ENCODE data around the gene ZFAND5. TPM values are rescaled to one million over a fixed set of nuclear protein-coding genes. Genes with fewer than 3 reads are reported as not detected.

ZFAND5 gene
- total RNA-seq, 4 donors from 2014 or later, result 105 to 281 (median 137) TPM

GRCh38 chr9:72349240-72349639 lies 15.8 kb downstream of the ZFAND5 start:
- TF ChIP-seq POLR2AphosphoS5 (IDR thresholded peaks at IDR 0.05) (no peak), EP300 (IDR thresholded peaks at IDR 0.05) (no peak), POLR2A (IDR thresholded peaks at IDR 0.05) (no peak)
- TF ChIP-seq, protein P1, sequence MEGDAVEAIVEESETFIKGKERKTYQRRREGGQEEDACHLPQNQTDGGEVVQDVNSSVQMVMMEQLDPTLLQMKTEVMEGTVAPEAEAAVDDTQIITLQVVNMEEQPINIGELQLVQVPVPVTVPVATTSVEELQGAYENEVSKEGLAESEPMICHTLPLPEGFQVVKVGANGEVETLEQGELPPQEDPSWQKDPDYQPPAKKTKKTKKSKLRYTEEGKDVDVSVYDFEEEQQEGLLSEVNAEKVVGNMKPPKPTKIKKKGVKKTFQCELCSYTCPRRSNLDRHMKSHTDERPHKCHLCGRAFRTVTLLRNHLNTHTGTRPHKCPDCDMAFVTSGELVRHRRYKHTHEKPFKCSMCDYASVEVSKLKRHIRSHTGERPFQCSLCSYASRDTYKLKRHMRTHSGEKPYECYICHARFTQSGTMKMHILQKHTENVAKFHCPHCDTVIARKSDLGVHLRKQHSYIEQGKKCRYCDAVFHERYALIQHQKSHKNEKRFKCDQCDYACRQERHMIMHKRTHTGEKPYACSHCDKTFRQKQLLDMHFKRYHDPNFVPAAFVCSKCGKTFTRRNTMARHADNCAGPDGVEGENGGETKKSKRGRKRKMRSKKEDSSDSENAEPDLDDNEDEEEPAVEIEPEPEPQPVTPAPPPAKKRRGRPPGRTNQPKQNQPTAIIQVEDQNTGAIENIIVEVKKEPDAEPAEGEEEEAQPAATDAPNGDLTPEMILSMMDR (IDR thresholded peaks at IDR 0.05), result no peak
- no peak overlapping the region for H3K27ac ChIP-seq
- 87% methylated on average over 2 of the region's 2 CpGs for WGBS
- no peaks in the 10 kb centered on the region for H3K27me3 ChIP-seq
- DNase-seq (ENCODE audit: low spot score in 2 of 2), result no peak
- H3K36me3 ChIP-seq, result peaks cover 7% of the 10 kb centered on the region
- H3K9me3 ChIP-seq, result no peaks in the 10 kb centered on the region
- H3K4me3 ChIP-seq, result no peak overlapping the region
- H3K4me1 ChIP-seq, result no peaks in the 10 kb centered on the region

GRCh38 chr9:72346333-72346732 lies 18.7 kb downstream of the ZFAND5 start:
- Histone ChIP-seq H3K27ac (no peak overlapping the region), H3K27me3 (no peaks in the 10 kb centered on the region), H3K4me3 (no peak overlapping the region), H3K4me1 (no peaks in the 10 kb centered on the region), H3K36me3 (no peaks in the 10 kb centered on the region), H3K9me3 (no peaks in the 10 kb centered on the region)
- DNase-seq (ENCODE audit: low spot score in 2 of 2), result no peak
- TF ChIP-seq, protein P1 (IDR thresholded peaks at IDR 0.05), result no peak
- TF ChIP-seq EP300 (IDR thresholded peaks at IDR 0.05) (no peak), POLR2A (IDR thresholded peaks at IDR 0.05) (no peak), POLR2AphosphoS5 (IDR thresholded peaks at IDR 0.05) (no peak)
- WGBS, result 96% methylated on average over 1 of the region's 1 CpG

DNA sequence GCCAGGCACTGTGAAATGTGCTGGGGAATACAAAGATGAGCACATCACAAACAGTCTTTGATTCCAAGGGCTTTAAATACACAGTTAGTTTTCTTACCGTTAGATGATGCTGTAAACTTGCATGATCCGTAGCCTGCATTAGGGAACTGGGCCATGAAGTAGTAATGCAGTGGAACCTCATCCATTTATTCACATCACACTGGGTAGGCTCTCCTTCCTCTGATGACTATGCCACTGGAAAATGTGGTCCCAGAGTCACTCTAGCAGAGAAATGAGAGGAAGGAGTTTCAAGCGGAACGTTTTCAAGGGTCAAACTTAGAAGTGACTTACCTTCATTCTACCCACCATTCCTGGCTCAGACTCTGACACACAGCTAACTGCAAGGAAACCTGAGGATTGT lies 26.4 kb downstream of the ZFAND5 start:
- TF ChIP-seq POLR2A (IDR thresholded peaks at IDR 0.05) (no peak), EP300 (IDR thresholded peaks at IDR 0.05) (no peak), POLR2AphosphoS5 (IDR thresholded peaks at IDR 0.05) (no peak)
- TF ChIP-seq, protein P1 (IDR thresholded peaks at IDR 0.05), result no peak
- no peak overlapping the region for H3K27ac ChIP-seq
- no peak overlapping the region for H3K4me3 ChIP-seq
- WGBS, result 90% methylated on average over 4 of the region's 4 CpGs
- DNase-seq (ENCODE audit: low spot score in 2 of 2), result no peak
- no peaks in the 10 kb centered on the region for H3K9me3 ChIP-seq
- no peaks in the 10 kb centered on the region for H3K4me1 ChIP-seq
- H3K36me3 ChIP-seq, result no peaks in the 10 kb centered on the region
- no peaks in the 10 kb centered on the region for H3K27me3 ChIP-seq

DNA sequence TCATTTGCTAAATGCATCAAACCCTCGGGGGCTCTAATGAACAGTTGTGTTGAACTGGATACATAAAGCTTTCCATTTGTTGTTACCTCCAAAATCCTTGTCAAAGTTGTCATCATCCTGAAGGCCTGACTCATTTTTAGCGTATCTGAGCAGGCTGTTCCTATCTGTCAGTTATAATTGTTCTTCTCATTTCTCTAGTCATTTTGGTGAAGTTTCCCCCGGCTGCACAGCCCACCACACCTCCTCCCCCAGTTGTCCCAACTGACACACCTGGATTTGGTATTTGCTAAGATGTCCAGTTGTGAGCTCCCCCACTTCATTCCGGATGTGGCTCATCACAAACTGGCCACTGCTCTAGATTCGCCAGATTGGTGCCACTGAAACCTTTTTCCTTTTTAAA lies 27.7 kb downstream of the ZFAND5 start:
- H3K27me3 ChIP-seq, result no peaks in the 10 kb centered on the region
- no peaks in the 10 kb centered on the region for H3K36me3 ChIP-seq
- H3K27ac ChIP-seq, result no peak overlapping the region
- H3K4me1 ChIP-seq, result no peaks in the 10 kb centered on the region
- DNase-seq (ENCODE audit: low spot score in 2 of 2), result no peak
- no peaks in the 10 kb centered on the region for H3K9me3 ChIP-seq
- H3K4me3 ChIP-seq, result no peak overlapping the region
- WGBS, result 66% methylated on average over 5 of the region's 5 CpGs
- TF ChIP-seq, protein P1 (IDR thresholded peaks at IDR 0.05), result no peak
- no peak for TF ChIP-seq EP300 (IDR thresholded peaks at IDR 0.05)
- no peak for TF ChIP-seq POLR2AphosphoS5 (IDR thresholded peaks at IDR 0.05)
- no peak for TF ChIP-seq POLR2A (IDR thresholded peaks at IDR 0.05)

GRCh38 chr9:72334658-72335337 lies 30.2 kb downstream of the ZFAND5 start:
- no peak overlapping the region for H3K27ac ChIP-seq
- H3K36me3 ChIP-seq, result no peaks in the 10 kb centered on the region

More at GRCh38 chr9:72334658-72335337, 30.2 kb downstream of the ZFAND5 start:
- Histone ChIP-seq H3K4me3 (no peak overlapping the region), H3K27me3 (no peaks in the 10 kb centered on the region), H3K4me1 (no peaks in the 10 kb centered on the region), H3K9me3 (no peaks in the 10 kb centered on the region)
- WGBS, result 88% methylated on average over 6 of the region's 6 CpGs
- DNase-seq (ENCODE audit: low spot score in 2 of 2), result no peak
- TF ChIP-seq POLR2A (IDR thresholded peaks at IDR 0.05), result no peak
- TF ChIP-seq EP300 (IDR thresholded peaks at IDR 0.05), result no peak
- TF ChIP-seq POLR2AphosphoS5 (IDR thresholded peaks at IDR 0.05), result no peak
- TF ChIP-seq, protein P1 (IDR thresholded peaks at IDR 0.05), result no peak
